Ramos (cell line): ENCODE data around the gene NFS1.
"Not testable (repeated sequence)": the region's sequence is repeated elsewhere in the genome, so short reads cannot be mapped to it uniquely, and the experiment has no call there.

Experiments used
- in situ Hi-C: fragments of 300-500 bp; cut with MboI; formaldehyde crosslinking; loops from one replicate; pipeline ENCODE4 v1.14.3; 2022; ENCODE audit warnings: low sequenced_read_pairs; ENCODE audit not compliant: unreplicated experiment

The NFS1 gene

GRCh38 chr20:35729836-35730582 lies 30.9 kb upstream of the NFS1 start:
- in situ Hi-C loops: no loop called here

- in situ Hi-C loops: no loop called here
These were observed 30.2 kb upstream of the NFS1 start for GRCh38 chr20:35729283-35729807.

- in situ Hi-C loops: no loop called here
These were observed 27.9 kb upstream of the NFS1 start for GRCh38 chr20:35726842-35727711.

GRCh38 chr20:35724321-35725230 lies 25.4 kb upstream of the NFS1 start:
- in situ Hi-C loops: no loop called here

- in situ Hi-C loops: not testable (repeated sequence)
These were observed 24.6 kb upstream of the NFS1 start for GRCh38 chr20:35723652-35724320.

GRCh38 chr20:35723275-35723639 lies 24.1 kb upstream of the NFS1 start:
- in situ Hi-C loops: not testable (repeated sequence)

- in situ Hi-C loops: no loop called here
These were observed 22.5 kb upstream of the NFS1 start for GRCh38 chr20:35721621-35722020.

GRCh38 chr20:35721219-35721618 lies 22.1 kb upstream of the NFS1 start:
- in situ Hi-C loops: no loop called here

GRCh38 chr20:35720165-35721123 lies 21.3 kb upstream of the NFS1 start:
- in situ Hi-C loops: no loop called here

GRCh38 chr20:35719717-35720116 lies 20.6 kb upstream of the NFS1 start:
- in situ Hi-C loops: no loop called here

- in situ Hi-C loops: no loop called here
These were observed 20.0 kb upstream of the NFS1 start for GRCh38 chr20:35718972-35719635.

- in situ Hi-C loops: not testable (repeated sequence)
These were observed 19.2 kb upstream of the NFS1 start for GRCh38 chr20:35718321-35718720.

GRCh38 chr20:35716330-35716729 lies 17.2 kb upstream of the NFS1 start:
- in situ Hi-C loops: no loop called here

- in situ Hi-C loops: no loop called here
These were observed 16.5 kb upstream of the NFS1 start for GRCh38 chr20:35715652-35716051.

- in situ Hi-C loops: no loop called here
These were observed 15.0 kb upstream of the NFS1 start for GRCh38 chr20:35714127-35714526.

- in situ Hi-C loops: not testable (repeated sequence)
These were observed 14.0 kb upstream of the NFS1 start for GRCh38 chr20:35713120-35713519.

- in situ Hi-C loops: no loop called here
These were observed 12.5 kb upstream of the NFS1 start for GRCh38 chr20:35711588-35712209.
